ENCODE data around the gene RHOBTB1.
"Not testable (repeated sequence)": the region's sequence is repeated elsewhere in the genome, so short reads cannot be mapped to it uniquely, and the experiment has no call there.

RHOBTB1 gene

DNA sequence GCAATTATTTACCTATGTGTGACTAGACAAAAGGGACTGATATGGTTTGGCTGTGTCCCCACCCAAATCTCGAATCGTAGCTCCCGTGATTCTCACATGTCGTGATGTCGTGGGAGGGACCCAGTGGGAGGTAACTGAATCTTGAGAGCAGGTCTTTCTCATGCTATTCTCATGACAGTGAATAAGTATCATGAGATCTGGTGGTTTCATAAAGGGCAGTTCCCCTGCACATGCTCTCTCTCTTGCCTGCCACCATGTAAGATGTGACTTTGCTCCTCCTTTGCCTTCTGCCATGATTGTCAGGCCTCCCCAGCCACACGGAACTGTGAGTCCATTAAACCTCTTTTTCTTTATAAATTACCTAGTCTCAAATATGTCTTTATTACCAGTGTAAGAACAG is 37.2 kb downstream of the RHOBTB1 start:
- not testable (repeated sequence) for DNase-seq (ENCODE audit: low read depth, low spot score)

DNA sequence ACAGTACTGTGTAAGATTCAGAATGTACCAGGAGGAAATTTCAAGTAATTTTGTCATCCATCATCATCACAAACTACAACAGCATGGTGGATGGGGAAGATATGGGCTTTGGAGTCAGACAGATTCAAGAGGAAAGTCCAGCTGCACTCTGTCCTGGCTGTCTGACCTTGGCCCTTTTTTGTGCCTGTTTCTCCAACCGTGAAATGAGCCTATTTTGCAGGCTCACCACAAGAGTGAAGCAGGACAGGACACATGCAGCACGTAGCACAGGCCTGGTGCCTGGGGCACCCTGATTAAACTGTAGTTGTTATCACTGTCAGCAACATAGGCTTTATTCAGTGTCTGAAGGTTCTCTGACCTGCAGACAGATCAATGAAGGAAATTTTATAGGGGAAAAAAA is 37.6 kb downstream of the RHOBTB1 start:
- no peak for DNase-seq (ENCODE audit: low read depth, low spot score)

DNA sequence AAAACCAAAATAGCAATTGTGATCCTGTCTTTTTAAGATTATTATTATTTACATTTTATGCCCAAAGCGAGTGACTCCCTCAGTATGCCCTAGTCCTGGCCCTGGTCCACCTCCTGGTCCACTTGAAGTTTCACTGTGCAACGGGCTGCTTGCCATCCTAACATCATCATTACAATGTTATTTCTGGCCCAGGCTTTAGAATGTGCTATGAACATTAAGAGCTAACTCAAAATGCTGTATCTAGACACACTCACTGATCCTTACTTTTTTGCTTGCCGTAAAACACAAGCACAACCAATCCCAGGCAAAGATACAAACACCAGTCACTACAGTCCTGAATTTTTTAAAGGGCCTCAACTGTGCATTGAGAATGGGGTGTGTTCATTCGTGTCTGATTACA is 38.4 kb downstream of the RHOBTB1 start:
- DNase-seq (ENCODE audit: low read depth, low spot score), result no peak

DNA sequence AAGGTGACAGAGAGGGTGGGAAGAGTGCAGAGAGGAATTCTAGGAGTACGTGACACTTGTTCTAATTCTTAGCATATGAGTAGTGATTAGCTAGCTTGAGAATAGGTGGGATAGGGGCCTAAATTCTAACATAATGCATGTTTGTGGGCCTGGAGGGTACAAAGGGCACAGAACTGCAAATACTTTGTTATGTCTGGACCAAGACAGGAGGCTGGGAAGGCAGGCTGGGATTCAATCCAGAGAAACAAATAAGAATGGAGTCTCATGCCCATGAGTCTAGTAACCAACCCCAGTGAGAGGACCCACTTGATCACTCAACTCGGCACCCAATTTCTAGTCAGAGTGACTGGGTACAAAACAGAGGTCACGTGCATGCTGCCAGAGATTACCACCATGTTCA is 40.9 kb downstream of the RHOBTB1 start:
- DNase-seq (ENCODE audit: low read depth, low spot score), result no peak

DNA sequence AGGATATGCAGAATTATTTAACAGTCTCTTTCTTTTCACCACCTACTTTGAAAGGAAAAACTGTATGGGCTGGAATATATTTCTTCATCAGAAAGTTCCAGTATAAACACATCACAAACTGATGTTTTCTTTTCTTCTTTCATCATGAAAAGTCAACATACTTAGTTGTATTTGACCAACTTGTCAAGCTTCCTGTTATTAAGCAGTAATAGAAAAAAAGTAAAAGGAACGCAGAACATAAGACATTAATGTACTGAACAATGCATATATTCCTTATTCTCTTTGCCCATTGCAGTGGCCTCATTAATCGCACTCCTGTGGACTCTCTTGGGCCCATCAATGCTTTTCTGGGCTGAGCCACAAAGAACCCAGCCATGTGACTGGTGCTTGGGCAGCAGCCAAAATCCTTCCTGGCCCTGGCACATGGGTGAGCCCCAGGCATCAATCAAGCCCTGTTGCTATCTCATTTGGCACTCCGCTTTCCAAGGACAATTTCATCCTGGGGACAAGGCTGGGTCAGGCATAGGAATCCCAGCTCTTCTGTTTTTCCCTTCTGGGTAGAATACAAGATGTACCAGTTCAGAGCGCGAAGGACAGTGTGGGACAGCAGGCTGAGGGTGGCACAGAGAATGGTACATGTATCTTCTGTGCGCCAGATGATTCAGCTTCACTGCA is 42.3 kb downstream of the RHOBTB1 start:
- no peak for DNase-seq (ENCODE audit: low read depth, low spot score)

DNA sequence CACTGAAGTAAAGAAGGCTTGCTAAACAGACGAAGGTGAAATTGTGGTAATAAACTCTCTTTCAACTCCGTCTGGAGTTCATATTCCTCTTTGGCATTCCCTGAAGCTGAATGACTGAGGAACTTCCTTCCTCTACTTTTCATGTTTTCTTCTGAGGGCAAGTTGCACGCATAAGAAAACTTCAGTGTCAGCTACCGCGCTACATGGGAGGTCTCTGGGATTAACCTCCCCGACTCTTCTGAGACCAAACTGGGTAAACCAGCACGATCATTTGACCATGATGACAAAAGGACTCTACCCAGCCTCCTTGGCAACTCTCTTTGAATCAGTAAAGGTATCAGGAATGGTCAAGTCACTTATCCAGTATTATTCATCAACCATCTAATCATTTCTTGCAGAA is 44.7 kb downstream of the RHOBTB1 start:
- DNase-seq (ENCODE audit: low read depth, low spot score), result no peak

DNA sequence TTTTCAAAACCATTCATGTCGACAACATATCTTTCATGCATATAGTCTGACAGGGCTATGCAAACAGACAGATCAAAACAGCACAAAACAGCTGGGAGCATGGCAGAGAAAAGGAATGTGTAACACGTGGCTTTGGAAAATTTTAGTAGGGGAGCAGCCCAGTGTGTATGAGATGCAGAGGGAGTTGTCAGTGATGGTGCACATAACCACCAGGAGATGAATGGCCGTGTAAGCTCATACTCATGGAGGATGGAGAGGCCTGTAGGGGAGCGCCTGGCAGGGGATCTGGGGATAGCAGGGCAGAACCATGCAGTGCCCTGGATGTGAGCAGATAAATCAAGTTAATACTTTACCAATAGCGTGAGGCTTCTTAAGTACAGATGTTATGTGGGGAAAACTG is 45.7 kb downstream of the RHOBTB1 start:
- DNase-seq (ENCODE audit: low read depth, low spot score), result no peak

DNA sequence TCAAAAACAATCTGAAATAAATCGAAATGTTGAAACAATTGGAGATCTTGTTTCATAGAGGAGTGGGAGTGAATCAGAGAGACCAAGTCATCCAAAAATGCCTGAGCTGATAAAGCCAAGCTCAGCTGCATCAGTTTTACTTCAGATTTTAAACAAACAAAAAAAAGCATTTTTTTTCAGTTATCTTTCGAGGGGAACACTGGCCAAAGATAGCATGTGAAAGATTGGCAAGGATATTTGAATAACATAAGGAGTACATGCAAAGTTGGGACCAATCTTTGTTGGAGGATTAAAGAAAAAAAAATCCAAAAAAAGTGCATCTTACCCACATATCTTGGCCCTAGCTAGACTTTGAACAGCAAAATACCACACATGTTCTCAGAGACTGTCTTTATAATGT is 47.2 kb downstream of the RHOBTB1 start:
- DNase-seq (ENCODE audit: low read depth, low spot score), result no peak

DNA sequence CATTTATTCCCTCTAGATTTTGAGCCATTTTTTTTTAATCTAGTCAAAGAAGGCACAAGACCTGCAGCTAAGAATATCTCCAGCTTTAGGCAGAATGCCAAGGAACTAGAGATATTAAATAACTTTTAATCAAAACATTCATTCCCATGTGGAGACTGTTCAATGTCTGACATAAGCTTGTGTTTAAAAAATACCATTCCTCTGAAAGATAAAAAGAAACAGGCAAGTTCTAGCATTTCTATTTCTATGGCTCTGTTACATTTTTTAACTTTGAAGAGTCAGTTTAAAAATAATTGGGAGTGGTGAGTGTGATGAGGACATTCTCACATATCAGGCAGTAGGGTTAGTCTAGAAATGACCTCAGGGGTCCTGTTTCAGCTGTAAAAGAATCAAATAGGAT is 48.0 kb downstream of the RHOBTB1 start:
- DNase-seq (ENCODE audit: low read depth, low spot score), result no peak

DNA sequence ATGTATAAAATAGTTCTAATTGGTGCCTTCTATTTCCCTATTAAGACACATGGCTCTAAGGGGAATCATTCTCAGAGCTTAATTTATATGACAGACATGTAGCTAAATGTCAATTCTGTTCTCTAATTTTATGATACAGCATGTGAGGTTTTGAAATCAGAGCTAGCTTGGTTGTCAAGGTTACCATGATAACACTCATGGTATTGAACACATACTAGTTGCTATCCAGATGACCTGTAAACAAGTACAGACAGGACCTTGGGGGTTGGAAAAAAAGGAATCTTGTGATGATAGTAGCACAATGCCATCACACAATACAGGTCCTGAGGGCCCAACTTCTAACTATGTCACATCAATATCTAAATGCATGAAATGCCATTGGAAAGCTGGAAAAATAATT is 49.2 kb downstream of the RHOBTB1 start:
- DNase-seq (ENCODE audit: low read depth, low spot score), result no peak

DNA sequence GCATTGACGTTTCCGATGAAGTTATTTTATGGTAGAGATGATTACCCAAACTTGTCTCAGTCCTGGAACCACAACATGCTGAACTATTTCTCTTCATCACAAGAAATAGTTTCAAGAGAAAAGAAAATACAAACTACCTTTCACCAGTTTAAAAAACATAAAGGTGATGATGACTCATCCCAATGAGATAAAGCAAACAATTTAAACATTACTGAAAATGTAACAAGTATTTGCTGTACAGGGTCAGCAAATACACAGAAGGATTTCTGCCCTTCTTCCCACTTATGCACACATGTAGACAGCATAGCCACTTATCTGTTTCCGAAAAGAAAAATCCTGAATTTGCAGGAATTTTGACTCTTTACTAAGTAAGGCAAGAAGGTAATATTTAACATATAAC is 50.8 kb downstream of the RHOBTB1 start:
- no peak for DNase-seq (ENCODE audit: low read depth, low spot score)

DNA sequence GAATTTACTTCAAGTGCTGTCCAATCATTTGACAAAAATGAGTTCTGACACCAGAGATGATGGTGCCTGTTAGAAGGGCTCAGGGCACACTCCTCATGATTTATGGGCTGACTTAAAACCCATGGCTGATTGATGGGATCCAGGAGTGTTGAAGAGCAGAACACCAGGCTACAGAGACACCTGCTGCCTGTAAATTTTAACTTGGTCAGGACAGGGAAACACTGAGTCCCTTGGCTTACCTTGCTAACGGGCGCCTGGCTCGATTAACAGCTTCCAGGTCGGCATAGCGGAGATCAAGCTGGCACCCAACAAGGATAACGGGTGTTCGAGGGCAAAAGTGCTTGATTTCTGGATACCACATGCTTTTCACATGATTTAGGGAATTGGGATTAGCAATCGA is 51.4 kb downstream of the RHOBTB1 start:
- DNase-seq (ENCODE audit: low read depth, low spot score), result no peak

DNA sequence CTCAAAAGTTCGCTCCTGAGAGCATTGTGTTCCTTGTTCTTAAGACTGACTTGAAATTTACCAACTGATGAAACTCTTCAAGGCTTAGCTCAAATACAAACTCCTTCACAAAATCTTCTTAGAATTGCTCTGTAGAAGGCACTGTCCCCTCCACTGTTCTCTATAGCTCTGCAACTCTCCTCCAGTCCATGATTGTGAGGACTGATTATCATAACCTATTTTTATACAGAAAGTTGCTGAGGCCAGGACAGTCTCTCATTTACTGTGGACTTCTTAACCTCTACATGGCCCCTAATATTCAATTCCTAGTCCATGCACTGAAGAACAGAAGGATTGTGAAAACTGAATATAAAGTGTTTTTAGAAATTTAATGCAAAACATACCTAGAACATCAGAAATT is 53.2 kb downstream of the RHOBTB1 start:
- no peak for DNase-seq (ENCODE audit: low read depth, low spot score)

DNA sequence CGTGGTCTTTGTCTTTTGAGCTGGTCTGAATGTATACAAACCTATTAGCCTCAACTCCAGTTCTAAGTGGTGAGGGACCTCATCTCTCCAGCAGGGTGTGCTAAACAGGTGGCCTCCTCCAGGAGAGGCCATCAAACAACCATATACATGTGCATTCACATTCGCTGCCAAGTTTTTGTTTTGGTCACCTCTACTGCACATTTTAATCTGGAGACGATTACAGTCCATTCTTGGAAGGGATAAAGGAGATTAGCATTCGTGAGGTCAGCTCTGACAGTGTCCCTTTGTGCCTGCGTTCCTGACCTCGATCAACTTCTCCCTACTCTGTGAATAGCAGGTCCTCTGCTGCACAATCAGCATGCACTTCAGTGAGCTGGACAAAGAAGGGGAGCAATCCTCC is 60.8 kb downstream of the RHOBTB1 start:
- DNase-seq (ENCODE audit: low read depth, low spot score), result no peak

DNA sequence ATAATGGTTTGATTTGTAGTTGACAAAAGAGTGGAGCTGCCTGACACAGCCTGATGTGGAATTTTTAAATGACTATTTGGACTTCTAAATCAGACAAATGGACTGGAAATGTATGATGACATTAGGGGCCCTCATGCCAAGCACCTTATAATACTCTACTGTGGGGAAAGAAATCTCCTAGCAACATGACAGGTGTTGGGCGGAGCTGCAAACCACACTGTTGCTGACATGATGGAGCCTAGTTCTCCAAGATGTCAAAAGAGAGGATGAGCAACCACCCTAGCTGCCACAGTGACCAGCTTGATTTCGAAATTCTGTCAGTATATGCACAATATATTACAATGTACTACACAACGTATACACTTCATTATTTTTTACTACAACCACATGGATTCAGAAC is 65.8 kb downstream of the RHOBTB1 start:
- no peak for DNase-seq (ENCODE audit: low read depth, low spot score)

DNA sequence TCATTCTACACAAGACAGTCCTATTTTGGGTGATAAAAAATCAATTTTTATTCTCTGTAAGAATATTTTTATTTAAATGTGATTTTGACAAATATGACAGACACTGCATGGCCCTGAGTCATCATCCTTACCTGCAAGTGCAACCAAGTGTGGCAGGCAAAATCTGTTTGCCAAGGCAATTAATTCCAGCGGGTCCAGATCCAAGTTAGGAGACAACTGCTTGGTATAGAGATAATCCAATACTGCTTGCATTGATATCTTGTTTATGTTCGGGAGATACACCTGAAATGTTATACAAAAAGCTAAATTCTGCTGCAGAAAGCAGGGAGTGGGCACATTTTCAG is 66.2 kb downstream of the RHOBTB1 start:
- no peak for DNase-seq (ENCODE audit: low read depth, low spot score)

DNA sequence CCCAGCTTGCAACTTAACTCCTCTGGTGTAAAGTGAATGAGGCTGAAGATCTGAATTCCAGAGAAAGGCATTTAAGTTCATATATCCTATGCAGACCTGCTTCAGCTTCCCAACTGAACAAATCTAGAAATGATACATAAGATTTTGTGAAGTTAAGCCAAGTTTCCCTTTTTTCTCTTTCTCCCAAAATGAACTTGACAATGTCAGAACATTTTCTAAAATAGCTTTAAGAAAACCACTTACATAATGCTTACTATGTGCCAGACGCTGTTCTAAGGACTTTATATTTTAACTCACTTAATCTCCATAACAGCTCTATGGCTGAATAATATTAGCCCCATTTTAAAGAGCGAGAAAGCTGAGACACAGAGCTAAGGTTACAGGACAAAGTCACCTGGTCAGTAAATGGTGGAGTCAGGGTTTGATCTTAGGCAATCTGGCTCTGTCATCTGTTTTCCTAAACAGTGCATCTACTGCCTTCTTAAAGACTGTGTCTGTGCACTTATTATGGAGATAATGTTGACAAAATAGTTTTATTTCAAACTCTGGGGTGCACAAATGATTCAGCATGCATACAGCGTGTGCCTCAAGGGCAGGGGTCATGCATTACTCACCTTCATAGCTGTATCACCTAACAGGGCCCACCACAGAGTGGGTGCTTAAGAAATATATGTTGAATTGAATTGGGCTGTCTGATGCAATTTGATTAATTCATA is 66.8 kb downstream of the RHOBTB1 start:
- no peak for DNase-seq (ENCODE audit: low read depth, low spot score)

DNA sequence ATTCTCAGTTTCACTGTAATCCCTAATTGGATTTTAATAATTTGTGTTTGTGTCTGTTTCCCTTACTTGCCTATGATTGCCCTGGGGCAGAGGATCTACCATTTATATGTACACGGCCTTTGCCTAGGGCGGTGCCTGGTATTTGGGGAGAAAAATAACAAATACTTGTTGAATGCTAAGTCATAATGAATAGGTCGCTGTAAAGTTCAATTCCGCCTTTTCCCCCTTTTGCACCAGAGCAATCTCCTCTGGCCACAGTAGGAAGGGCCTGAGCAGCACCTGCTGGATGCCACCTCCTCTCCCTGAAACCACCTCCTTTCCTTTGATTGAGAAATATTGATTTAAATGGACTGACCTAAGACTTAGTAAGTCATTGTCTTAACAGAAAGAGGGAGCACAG is 70.2 kb downstream of the RHOBTB1 start:
- no peak for DNase-seq (ENCODE audit: low read depth, low spot score)

DNA sequence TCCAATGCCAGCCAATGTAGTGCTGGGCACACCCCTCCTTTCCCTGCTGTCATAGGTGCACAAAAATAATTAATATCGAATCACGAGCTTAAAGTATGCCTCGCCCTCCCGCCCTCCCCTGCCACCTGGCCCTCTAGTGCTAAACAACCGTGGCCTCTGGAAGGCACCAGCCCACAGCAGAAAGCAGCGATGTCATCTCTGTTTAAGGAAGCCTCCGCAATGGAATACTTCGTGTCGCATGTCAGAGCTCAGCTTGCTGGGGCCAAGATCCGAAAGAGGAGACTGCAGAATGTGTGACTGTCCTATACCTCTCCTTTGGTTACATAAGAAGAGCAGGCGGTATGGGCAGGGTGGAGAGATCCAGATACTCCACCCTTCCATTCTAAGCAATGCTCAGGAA is 71.5 kb downstream of the RHOBTB1 start:
- no peak for DNase-seq (ENCODE audit: low read depth, low spot score)

DNA sequence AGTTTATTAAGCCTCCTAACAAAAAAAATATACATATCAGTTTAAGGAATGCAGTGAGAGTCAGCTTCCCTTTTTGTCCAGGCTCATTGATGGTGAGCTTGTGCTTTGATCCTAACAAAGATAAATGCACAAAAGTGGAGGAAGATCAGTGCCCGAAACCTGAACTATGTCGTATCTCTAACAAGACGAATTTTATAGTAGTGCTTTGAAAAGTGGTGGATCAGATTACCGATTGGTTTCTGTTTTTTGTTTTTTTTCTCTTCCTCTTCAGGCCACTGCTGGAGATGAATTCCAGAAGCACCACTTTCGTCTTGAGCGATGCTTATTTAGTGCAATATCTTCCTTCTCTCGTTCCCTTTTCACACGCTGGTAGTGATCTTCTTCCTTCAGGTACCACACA is 72.8 kb downstream of the RHOBTB1 start:
- no peak for DNase-seq (ENCODE audit: low read depth, low spot score)

DNA sequence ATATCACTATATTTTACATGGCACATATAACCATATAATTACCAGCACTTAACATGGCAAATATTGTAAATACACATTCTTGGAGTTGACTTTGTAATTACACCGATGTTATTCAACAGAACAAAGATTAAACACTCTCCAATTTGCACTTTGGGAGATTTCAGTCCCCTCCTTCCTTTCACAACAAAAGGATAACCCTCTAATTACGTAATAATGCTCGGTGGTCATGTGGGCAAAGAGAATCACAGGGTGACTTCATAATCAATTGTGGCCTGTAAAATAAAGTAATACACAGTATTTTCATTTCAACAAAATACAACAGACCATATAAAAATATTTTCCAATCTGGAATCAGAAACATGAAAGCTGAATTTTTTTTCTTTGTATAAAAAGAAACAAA is 73.2 kb downstream of the RHOBTB1 start:
- no peak for DNase-seq (ENCODE audit: low read depth, low spot score)

DNA sequence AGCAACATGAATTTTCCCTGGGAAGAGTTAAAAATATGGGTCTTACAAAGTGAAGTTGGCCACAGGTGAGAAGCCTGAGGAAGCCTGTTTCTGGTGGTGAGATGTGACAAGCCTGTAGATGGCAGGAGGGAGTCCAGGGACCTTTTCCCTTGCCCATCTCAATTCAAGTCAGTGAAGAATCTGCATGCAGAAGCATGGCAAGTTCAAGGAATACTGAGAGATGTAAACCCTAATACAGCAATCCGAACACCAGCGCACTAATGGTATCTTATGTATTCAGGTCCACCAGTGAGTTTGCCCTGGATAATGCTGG is 73.6 kb downstream of the RHOBTB1 start:
- no peak for DNase-seq (ENCODE audit: low read depth, low spot score)

DNA sequence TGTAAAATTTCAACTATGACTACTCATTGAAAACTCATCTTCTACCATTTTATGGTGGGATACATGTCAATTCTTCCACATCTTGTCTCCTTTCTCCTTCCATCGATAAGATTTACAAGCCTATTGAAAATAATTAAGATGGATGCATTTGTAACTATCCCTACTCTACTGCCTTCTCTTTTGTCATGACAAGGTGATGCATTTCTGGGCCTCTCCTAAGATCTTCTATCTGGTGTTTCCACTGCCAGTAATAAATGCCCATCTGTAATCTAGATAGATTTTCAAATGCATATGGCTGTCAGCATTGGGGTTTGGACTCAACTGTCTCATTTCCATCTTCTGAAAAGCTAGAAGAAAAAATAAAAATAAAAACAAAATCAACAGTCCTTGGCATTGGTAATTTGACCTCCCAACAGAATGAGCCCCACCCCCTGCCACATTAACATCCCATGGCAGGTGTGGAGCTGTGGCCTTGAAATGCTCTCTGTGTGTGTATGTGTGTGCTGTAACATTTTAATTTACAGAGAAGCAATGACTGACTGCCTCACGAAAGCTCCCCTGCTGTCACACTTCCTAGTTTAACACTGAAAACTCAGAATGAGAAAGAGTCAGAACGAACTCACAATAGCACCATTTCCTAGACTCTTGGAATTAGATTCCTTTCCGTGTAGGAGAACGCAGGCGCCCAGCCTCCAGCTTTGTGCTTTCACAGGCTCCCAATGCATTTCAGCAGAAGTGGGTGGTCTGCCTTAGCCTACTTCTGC is 74.2 kb downstream of the RHOBTB1 start:
- no peak for DNase-seq (ENCODE audit: low read depth, low spot score)
